Calu3 (cell line): ENCODE measurements around the gene TMEM44. TPM values are rescaled to one million over a fixed set of nuclear protein-coding genes. Genes with fewer than 3 reads are reported as not detected.

Experiments
- BruUV-seq: library from RNA; stranded (reverse); fragments of 400-500 nt; replicated peaks from 2 replicates; lab custom pipeline; 2021; lab: Mats Ljungman, UMichigan
- CTCF ChIA-PET: fragments of 300-600 bp; sonication (Branson Sonifier 250); formaldehyde crosslinking; loops from one replicate; lab custom pipeline; 2022; ENCODE audit warnings: antibody characterized with exemption; lab: Charles Lee
- DNase-seq: peaks from one replicate; pipeline ENCODE4 v3.0.0; 2022
- H3K27ac Mint-ChIP-seq: one replicate; pipeline ENCODE4 v1.8.0; 2022; ENCODE audit warnings: mixed read lengths; ENCODE audit not compliant: unreplicated experiment
- H3K27me3 Mint-ChIP-seq: one replicate; pipeline ENCODE4 v1.8.0; 2022; ENCODE audit warnings: mixed read lengths; ENCODE audit not compliant: unreplicated experiment
- H3K36me3 Mint-ChIP-seq: one replicate; pipeline ENCODE4 v1.8.0; 2022; ENCODE audit warnings: mild to moderate bottlenecking, moderate library complexity, mixed read lengths; ENCODE audit not compliant: insufficient read depth, unreplicated experiment
- H3K4me1 Mint-ChIP-seq: one replicate; pipeline ENCODE4 v1.8.0; 2022; ENCODE audit warnings: mild to moderate bottlenecking, low read depth, mixed read lengths; ENCODE audit not compliant: unreplicated experiment
- H3K4me3 Mint-ChIP-seq: one replicate; pipeline ENCODE4 v1.8.0; 2022; ENCODE audit warnings: mild to moderate bottlenecking, low read depth, moderate library complexity, mixed read lengths; ENCODE audit not compliant: unreplicated experiment
- H3K9me3 Mint-ChIP-seq: one replicate; pipeline ENCODE4 v1.8.0; 2022; ENCODE audit warnings: low read depth, mixed read lengths; ENCODE audit not compliant: unreplicated experiment
- intact Hi-C: fragments of 100-400 bp; cut with micrococcal nuclease; formaldehyde crosslinking; loops from one replicate; pipeline ENCODE4 v1.10.0; 2022; ENCODE audit not compliant: unreplicated experiment
- total RNA-seq: library from RNA; stranded (reverse); gene quantifications from 2 replicates; pipeline ENCODE4 v1.2.3, GENCODE V29; 2022
- TF ChIP-seq, protein P1 (sequence below): fragments of 200-600 bp; IDR thresholded peaks from one replicate; pipeline ENCODE4 v1.8.0; 2022; ENCODE audit warnings: antibody characterized with exemption; ENCODE audit not compliant: unreplicated experiment

Gene TMEM44
- total RNA-seq, 1 experiment from 2014 or later, result 52.6 TPM

GRCh38 chr3:194570235-194570634, 63.0 kb downstream of the TMEM44 start:
- no peak overlapping the region for H3K4me3 Mint-ChIP-seq
- no peak for DNase-seq
- H3K4me1 Mint-ChIP-seq, result peaks cover 44% of the 10 kb centered on the region
- intact Hi-C loops, result no loop called here
- no peak overlapping the region for H3K27ac Mint-ChIP-seq
- TF ChIP-seq, protein P1, sequence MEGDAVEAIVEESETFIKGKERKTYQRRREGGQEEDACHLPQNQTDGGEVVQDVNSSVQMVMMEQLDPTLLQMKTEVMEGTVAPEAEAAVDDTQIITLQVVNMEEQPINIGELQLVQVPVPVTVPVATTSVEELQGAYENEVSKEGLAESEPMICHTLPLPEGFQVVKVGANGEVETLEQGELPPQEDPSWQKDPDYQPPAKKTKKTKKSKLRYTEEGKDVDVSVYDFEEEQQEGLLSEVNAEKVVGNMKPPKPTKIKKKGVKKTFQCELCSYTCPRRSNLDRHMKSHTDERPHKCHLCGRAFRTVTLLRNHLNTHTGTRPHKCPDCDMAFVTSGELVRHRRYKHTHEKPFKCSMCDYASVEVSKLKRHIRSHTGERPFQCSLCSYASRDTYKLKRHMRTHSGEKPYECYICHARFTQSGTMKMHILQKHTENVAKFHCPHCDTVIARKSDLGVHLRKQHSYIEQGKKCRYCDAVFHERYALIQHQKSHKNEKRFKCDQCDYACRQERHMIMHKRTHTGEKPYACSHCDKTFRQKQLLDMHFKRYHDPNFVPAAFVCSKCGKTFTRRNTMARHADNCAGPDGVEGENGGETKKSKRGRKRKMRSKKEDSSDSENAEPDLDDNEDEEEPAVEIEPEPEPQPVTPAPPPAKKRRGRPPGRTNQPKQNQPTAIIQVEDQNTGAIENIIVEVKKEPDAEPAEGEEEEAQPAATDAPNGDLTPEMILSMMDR, result no peak
- H3K27me3 Mint-ChIP-seq, result no peaks in the 10 kb centered on the region
- CTCF ChIA-PET, result interaction anchor here (0.6 kb wide), 1 partner anchor 89 kb away, joined by 3 read pairs; no protein-coding TSS in a partner anchor
- BruUV-seq, result no TSS peak
- H3K9me3 Mint-ChIP-seq, result no peaks in the 10 kb centered on the region
- H3K36me3 Mint-ChIP-seq, result peaks cover 6% of the 10 kb centered on the region

DNA sequence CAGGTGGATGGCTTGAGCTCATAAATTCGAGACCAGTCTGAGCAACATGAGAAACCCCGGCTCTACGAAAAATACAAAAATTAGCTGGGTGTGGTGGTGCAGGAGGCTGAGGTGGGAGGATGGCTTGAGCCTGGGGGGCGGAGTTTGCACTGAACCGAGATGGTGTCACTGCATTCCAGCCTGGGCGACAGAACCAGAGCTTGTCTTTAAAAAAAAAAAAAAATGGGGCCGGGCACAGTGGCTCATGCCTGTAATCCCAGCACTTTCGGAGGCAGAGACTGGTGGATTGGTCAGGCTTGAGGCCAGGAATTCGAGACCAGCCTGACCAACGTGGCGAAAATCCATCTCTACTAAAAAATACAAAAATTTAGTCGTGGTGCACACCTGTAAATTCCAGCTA, 64.0 kb downstream of the TMEM44 start:
- peaks cover 36% of the 10 kb centered on the region for H3K4me1 Mint-ChIP-seq

DNA sequence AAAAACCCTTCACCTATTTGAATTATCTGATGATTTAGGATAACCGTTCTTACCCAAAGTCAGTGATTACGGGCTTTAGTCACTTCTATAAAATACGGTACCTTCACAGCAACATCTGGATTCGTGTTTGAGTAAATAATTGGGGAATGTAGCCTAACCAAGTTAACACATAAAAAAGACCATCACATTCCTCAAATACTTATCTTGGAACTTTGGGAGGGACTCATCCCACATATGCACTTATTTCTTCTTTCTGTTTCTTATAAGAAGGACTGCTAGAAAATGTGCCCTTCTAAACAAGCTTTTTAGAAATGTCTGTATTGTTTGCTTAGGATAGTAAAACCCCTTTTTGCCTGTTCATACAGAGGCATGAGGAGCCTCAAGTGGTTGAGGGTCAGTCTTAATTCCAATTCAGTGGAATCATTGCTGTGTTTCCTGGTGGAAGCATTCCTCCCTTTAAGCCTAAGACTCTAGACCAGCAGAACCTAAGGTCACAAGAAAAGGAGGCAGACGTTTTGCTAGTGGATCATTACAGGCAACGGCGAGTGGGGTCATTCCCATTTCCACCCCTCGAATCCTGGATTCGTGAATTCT, 67.5 kb downstream of the TMEM44 start:
- Mint-ChIP-seq H3K9me3 (no peaks in the 10 kb centered on the region), H3K4me1 (peaks cover 3% of the 10 kb centered on the region), H3K27ac (no peak overlapping the region), H3K27me3 (no peaks in the 10 kb centered on the region), H3K36me3 (no peaks in the 10 kb centered on the region), H3K4me3 (no peak overlapping the region)
- intact Hi-C loops, result no loop called here
- BruUV-seq, result no TSS peak
- CTCF ChIA-PET, result no interaction called here
- TF ChIP-seq, protein P1, result no peak
- no peak for DNase-seq

More for the DNA sequence above, 64.0 kb downstream of the TMEM44 start:
- CTCF ChIA-PET, result interaction anchor here (0.7 kb wide), 3 partner anchors 97 to 288 kb away, joined by 3 to 5 read pairs (median 3); no protein-coding TSS in a partner anchor
- no peak overlapping the region for H3K4me3 Mint-ChIP-seq
- no peaks in the 10 kb centered on the region for H3K9me3 Mint-ChIP-seq
- DNase-seq, result no peak
- H3K36me3 Mint-ChIP-seq, result peaks cover 6% of the 10 kb centered on the region
- no peak overlapping the region for H3K27ac Mint-ChIP-seq
- intact Hi-C loops, result no loop called here
- no TSS peak for BruUV-seq
- H3K27me3 Mint-ChIP-seq, result no peaks in the 10 kb centered on the region
- TF ChIP-seq, protein P1, result no peak

DNA sequence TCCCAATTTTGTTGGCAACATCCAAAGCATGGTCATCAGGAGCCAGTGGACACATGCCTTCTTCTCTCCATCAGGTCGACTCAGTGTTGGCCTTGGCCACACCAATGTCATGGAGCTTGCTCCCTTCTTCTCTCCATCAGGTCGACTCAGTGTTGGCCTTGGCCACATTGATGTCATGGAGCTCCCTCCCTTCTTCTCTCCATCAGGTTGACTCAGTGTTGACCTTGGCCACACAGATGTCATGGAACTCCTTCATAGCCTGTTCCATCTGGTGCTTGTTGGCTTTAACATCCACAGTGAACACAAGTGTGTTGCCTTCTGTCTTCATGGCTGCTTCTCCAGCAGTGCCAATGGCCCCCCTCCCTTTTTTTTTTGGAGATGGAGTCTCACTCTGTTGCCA, 70.2 kb downstream of the TMEM44 start:
- H3K27ac Mint-ChIP-seq, result no peak overlapping the region
- no peaks in the 10 kb centered on the region for H3K36me3 Mint-ChIP-seq
- H3K4me1 Mint-ChIP-seq, result no peaks in the 10 kb centered on the region
- BruUV-seq, result no TSS peak
- intact Hi-C loops, result no loop called here
- no peaks in the 10 kb centered on the region for H3K9me3 Mint-ChIP-seq
- no peak for DNase-seq
- TF ChIP-seq, protein P1, result no peak
- CTCF ChIA-PET, result no interaction called here
- H3K27me3 Mint-ChIP-seq, result no peaks in the 10 kb centered on the region
- H3K4me3 Mint-ChIP-seq, result no peak overlapping the region
